ENCODE measurements around the gene UBR1. TPM values are rescaled to one million over a fixed set of nuclear protein-coding genes. Genes with fewer than 3 reads are reported as not detected.

Gene UBR1
- total and polyA plus RNA-seq, 2 donors (not counting 3 experiments of a cell fraction or from before 2014, with no cell fraction given): 5.3 to 26.9 TPM

GRCh38 chr15:43067717-43068461 is 37.9 kb downstream of the UBR1 start:
- H4K20me1 ChIP-seq (replicated peaks; ENCODE audit: control insufficient read depth, extremely low read depth, insufficient read depth, low read length): no peaks in the 10 kb centered on the region
- H3K9me1 ChIP-seq (replicated peaks; ENCODE audit: control insufficient read depth, extremely low read depth, insufficient read depth, low read length): no peaks in the 10 kb centered on the region
- intact Hi-C loops (cut with micrococcal nuclease): no loop called here
- BruUV-seq (replicated peaks): no TSS peak
- H3K4me1 ChIP-seq (ENCODE audit: control insufficient read depth, extremely low read depth, insufficient read depth, low read length): no peaks in the 10 kb centered on the region
- H3K79me2 ChIP-seq (ENCODE audit: control insufficient read depth, insufficient read depth, low read length): no peaks in the 10 kb centered on the region
- H3K36me3 ChIP-seq (ENCODE audit: control insufficient read depth in 2 of 2, extremely low read depth in 1 of 2, insufficient read depth in 2 of 2, low read length in 2 of 2): peaks cover 5 to 28% of the 10 kb centered on the region in 2 experiments
- no peak overlapping the region for H3K4me3 ChIP-seq (replicated peaks in 1 of 3; ENCODE audit: insufficient read depth in 1 of 3, low read depth in 1 of 3, low read length in 3 of 3)
- no peak for FAIRE-seq
- no peak for DNase-seq (ENCODE audit: low read depth, low spot score)
- H3K27me3 ChIP-seq (ENCODE audit: control insufficient read depth in 2 of 2, insufficient read depth in 2 of 2, low read length in 2 of 2): no peaks in the 10 kb centered on the region
- TF ChIP-seq POLR2AphosphoS5 (IDR thresholded peaks at IDR 0.05; ENCODE audit: insufficient read depth, low read depth, low read length) (no peak), POLR2A (IDR thresholded peaks at IDR 0.05; ENCODE audit: low read depth, low read length) (no peak), CTCF (IDR thresholded peaks at IDR 0.05; ENCODE audit: extremely low read depth in 1 of 2, insufficient read depth in 1 of 2, low read depth in 1 of 2, low read length in 2 of 2) (no peak), EZH2 (IDR thresholded peaks at IDR 0.05; ENCODE audit: borderline replicate concordance, low read depth, low read length, severe bottlenecking) (no peak), JUN (IDR thresholded peaks at IDR 0.05; ENCODE audit: borderline replicate concordance, insufficient read depth, insufficient read length, low read depth) (no peak), MAX (IDR thresholded peaks at IDR 0.05; ENCODE audit: insufficient read depth, insufficient read length) (no peak), FOS (IDR thresholded peaks at IDR 0.05; ENCODE audit: borderline replicate concordance, insufficient read depth, low read length) (no peak), MYC (IDR thresholded peaks at IDR 0.05; ENCODE audit: low read depth, low read length) (no peak), GATA2 (IDR thresholded peaks at IDR 0.05; ENCODE audit: insufficient read depth, insufficient read length, low read depth, low read length) (no peak)
- no peak overlapping the region for H3K4me2 ChIP-seq (ENCODE audit: insufficient read depth, low read length)
- no peak overlapping the region for H3K9ac ChIP-seq (replicated peaks; ENCODE audit: extremely low read depth, insufficient read depth, low read length)
- no peak overlapping the region for H2AFZ ChIP-seq (ENCODE audit: low read depth, low read length)
- ChIA-PET CTCF (no interaction called here), POLR2A (no interaction called here)
- no peak overlapping the region for H3K27ac ChIP-seq (ENCODE audit: insufficient read depth, low read depth, low read length)
- dilution Hi-C loops (cut with MboI; ENCODE audit: extremely low pct_ligation_motif_present, low sequenced_read_pairs): no loop called here
- no peaks in the 10 kb centered on the region for H3K9me3 ChIP-seq (replicated peaks; ENCODE audit: control insufficient read depth, insufficient read depth, low read length)
